GM12878 (cell line): ENCODE results near the gene LSM12. TPM values are rescaled to one million over a fixed set of nuclear protein-coding genes. Genes with fewer than 3 reads are reported as not detected.

Experiments
- ATF3 ChIP-seq: IDR thresholded peaks from 2 replicates; pipeline ENCODE4 v1.6.1; 2011; ENCODE audit warnings: low read depth, mild to moderate bottlenecking, low read length, moderate library complexity, borderline replicate concordance; ENCODE audit errors: extremely low read depth
- DPF2 ChIP-seq: fragments of 450-650 bp; IDR thresholded peaks from 2 replicates; pipeline ENCODE4 v1.6.1; 2017; ENCODE audit warnings: mild to moderate bottlenecking
- ELK1 ChIP-seq: IDR thresholded peaks from 2 replicates; pipeline ENCODE4 v1.6.1; 2012; ENCODE audit warnings: low read depth, low read length, improper control_type of control experiment
- IRF5 ChIP-seq: fragments of 450-650 bp; IDR thresholded peaks from 2 replicates; pipeline ENCODE4 v1.6.1; 2017; ENCODE audit warnings: borderline replicate concordance
- MLLT1 ChIP-seq: fragments of 450-650 bp; IDR thresholded peaks from 2 replicates; pipeline ENCODE4 v1.6.1; 2016; ENCODE audit warnings: mild to moderate bottlenecking
- NKRF ChIP-seq: fragments of 450-650 bp; conservative IDR thresholded peaks from 2 replicates; pipeline ENCODE4 v1.6.1; 2017; ENCODE audit warnings: mild to moderate bottlenecking, moderate library complexity
- PAX8 ChIP-seq: fragments of 450-650 bp; IDR thresholded peaks from 2 replicates; pipeline ENCODE4 v1.6.1; 2017; ENCODE audit warnings: mild to moderate bottlenecking, moderate library complexity
- POLR2AphosphoS5 ChIP-seq: IDR thresholded peaks from 2 replicates; pipeline ENCODE4 v1.6.1; 2011; ENCODE audit warnings: mild to moderate bottlenecking, low read length, inconsistent platforms
- RB1 ChIP-seq: fragments of 450-650 bp; formaldehyde crosslinking; IDR thresholded peaks from 2 replicates; pipeline ENCODE4 v1.6.1; 2017; ENCODE audit warnings: mild to moderate bottlenecking, borderline replicate concordance
- RBBP5 ChIP-seq: fragments of 200-600 bp; sonication (generic); conservative IDR thresholded peaks from 2 replicates; pipeline ENCODE4 v1.6.1; 2016
- RUNX3 ChIP-seq: IDR thresholded peaks from 2 replicates; pipeline ENCODE4 v1.6.1; 2012; ENCODE audit warnings: low read length, inconsistent platforms
- SMAD1 ChIP-seq: fragments of 450-650 bp; IDR thresholded peaks from 2 replicates; pipeline ENCODE4 v1.6.1; 2018; ENCODE audit warnings: mild to moderate bottlenecking, low read depth; ENCODE audit not compliant: partially characterized antibody
- TAF1 ChIP-seq: IDR thresholded peaks from 2 replicates; pipeline ENCODE4 v1.6.1; 2011; ENCODE audit warnings: mild to moderate bottlenecking, low read depth, low read length, borderline replicate concordance
- TCF3 ChIP-seq: IDR thresholded peaks from 2 replicates; pipeline ENCODE4 v1.6.1; 2012; ENCODE audit warnings: low read depth, mild to moderate bottlenecking, low read length, borderline replicate concordance; ENCODE audit not compliant: insufficient read depth
- YY1 ChIP-seq: IDR thresholded peaks from 2 replicates; pipeline ENCODE4 v1.6.1; 2011; ENCODE audit warnings: low read depth, mild to moderate bottlenecking, low read length
- ZBTB33 ChIP-seq: fragments of 450-650 bp; IDR thresholded peaks from 2 replicates; pipeline ENCODE4 v1.6.1; 2017; ENCODE audit warnings: mild to moderate bottlenecking
- ZNF274 ChIP-seq: IDR thresholded peaks from one replicate; pipeline ENCODE4 v1.8.0; 2011; ENCODE audit not compliant: insufficient read length, insufficient read depth
- polyA plus RNA-seq, 11 experiments: library from polyadenylated mRNA; depleted of rRNA in 4 of 11; unstranded in 6 of 11; stranded (reverse) in 5 of 11; fragments of >200 nt; fragmentation: Nextera tagmentation in 4 of 11; fragmentation: Illumina TruSeq in 1 of 11; extraction: Ambion mirVana in 4 of 11; extraction: Trizol in 1 of 11; gene quantifications; 1 replicate in 1 of 11; 2 replicates in 10 of 11; pipeline versions ENCODE4 v1.2.1 to v1.2.3, GENCODE V29; 2011 to 2016; ENCODE audit warnings: inconsistent platforms in 2 of 11, missing spikeins in 2 of 11, low read depth in 1 of 11
- total RNA-seq, 4 experiments: library from RNA; depleted of rRNA in 3 of 4; stranded (reverse); fragments of >200 nt in 3 of 4; fragmentation: Illumina TruSeq in 1 of 4; extraction: Trizol in 1 of 4; gene quantifications; 2 replicates each; pipeline versions ENCODE4 v1.2.1 to v1.2.3, GENCODE V29; 2013 to 2021

The LSM12 gene
- total and polyA plus RNA-seq, 10 of the 15 experiments (the other 5 are each of a cell fraction or from before 2014, with no cell fraction given): 51.1 to 206 (median 70.8) TPM

- TF ChIP-seq NKRF (peak; percentile 74; the same call in 1 of the 2 replicates), TAF1 (peak; percentile 75; the same call in 1 of the 2 replicates), ATF3 (no peak), ELK1 (no peak), TCF3 (no peak), RB1 (no peak; the same call in none of the 2 replicates), ZNF274 (no peak), SMAD1 (no peak), YY1 (peak; percentile 96), ZBTB33 (no peak), DPF2 (peak; percentile 79), RUNX3 (0 out of 2 replicates have a peak, but pooled peaks have one; percentile 2), RBBP5 (no peak), MLLT1 (no peak; the same call in 1 of the 2 replicates), PAX8 (no peak), POLR2AphosphoS5 (peak; percentile 66), IRF5 (no peak)
Observed at GRCh38 chr17:44066204-44066930, at the start of gene LSM12 (continued).
